GM18519 (cell line): ENCODE data around the gene REXO4.
"Not testable (repeated sequence)": the region's sequence is repeated elsewhere in the genome, so short reads cannot be mapped to it uniquely, and the experiment has no call there.

Experiments
- ATAC-seq: cut with Tn5 transposase; IDR thresholded peaks from one replicate; pipeline ENCODE4 v1.9.1; 2021; ENCODE audit warnings: mild to moderate bottlenecking, moderate library complexity; ENCODE audit not compliant: unreplicated experiment, low FRiP score

The REXO4 gene

DNA sequence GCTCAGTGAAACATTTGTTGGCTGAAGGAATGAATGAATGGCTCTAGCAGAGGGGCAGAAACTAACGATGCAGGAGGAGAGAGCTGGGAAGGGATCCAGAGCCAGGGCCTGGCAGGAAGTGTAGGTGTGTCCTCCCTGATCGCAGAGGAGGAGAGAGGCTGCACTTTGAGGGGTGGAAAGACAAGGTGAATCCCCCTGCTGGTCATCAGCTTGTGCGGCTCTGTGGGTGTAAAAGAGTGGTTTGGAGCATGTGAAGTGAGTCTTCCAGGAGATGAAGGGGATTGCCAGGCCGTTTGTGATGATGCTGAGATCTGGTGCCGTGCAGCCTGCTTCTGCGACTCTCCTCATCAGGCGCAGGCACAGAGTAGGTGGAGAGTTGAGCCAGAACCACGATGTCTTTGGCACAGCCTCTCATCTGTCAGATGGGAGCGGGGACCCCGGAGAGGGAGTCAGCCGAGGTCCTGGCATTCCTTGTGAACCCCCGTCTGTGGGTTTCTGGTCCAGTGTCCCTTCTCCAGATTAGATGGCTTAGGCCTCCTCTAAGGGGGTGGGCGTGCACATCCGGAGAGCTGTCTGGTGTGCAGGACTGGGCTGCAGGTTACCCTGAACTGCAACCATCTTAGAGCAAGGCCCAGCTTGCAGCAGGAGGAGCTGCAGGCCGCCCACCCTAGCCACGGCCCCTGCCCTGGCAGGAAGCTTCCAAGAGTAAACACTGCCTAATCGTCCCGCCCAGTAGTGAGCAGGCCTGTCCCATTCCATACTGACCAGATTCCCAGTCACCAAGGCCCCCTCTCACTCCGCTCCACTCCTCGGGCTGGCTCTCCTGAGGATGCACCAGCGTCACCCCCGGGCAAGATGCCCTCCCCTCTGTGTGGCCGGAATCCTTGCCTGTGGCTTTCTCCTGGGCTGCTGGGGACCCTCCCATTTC lies 4.1 kb upstream of the REXO4 start, which contains the start of gene ADAMTS13:
TSS of gene ADAMTS13 (plus strand) at position 753 of the 928 bp plus-strand sequence. CDS start at position 830, 77 bp downstream.
- no peak for ATAC-seq

DNA sequence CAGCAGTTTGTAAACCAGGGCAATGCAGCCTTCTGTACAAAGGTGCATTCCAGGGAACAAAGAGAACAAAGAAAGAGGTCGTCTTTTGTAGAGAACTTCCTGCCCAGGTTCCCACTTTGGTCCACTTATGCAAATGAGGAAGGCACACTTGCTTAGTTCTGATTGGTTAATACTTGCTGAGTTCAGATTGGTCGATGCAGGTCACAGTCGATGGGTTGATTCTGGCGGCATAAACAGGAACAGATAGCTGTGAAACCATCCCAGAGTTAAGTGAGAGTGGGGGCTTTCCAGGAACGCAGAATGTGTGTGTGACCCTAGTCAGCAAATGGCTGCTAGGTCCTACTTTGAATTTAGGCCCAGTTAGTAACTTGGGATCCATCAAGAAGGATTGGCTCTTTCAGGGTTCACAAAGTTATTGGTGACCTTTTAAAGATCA lies 2.6 kb upstream of the REXO4 start:
- no peak for ATAC-seq

DNA sequence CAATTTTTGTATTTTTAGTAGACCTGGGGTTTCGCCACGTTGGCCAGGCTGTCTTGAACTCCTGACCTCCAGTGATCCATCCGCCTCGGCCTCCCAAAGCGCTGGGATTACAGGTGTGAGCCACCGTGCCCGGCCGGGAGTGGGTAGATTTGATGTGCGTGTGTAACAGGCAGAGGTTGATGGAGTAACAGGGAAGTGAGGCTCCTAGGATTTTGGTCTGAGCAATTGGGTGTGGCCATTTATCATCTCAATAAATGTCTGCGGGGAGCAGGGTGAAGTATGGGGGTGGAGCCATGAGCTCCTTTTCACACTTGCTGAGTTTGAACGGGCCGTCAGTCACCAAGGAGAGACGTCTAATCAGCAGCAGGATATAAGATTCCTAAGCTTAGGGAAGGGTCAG lies 1.2 kb upstream of the REXO4 start:
- no peak for ATAC-seq

DNA sequence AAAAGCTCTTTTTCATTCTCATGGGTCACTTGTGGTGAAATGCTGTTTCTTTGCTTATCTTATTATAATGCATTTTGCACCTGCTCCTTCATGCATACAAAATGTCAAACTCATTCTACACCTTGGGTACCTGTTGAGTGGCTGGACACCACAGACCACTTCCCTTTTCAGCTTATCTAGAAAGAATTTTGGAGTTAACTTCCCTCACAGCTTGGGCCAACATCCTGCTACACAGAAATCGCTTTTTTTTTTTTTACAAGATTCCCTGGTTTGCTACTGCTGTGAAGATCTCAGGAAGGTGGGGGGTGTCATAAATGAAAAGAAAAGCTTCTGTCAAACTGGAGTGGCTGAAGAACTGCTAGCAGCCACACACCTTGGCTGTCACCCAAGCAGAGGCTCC lies 2.6 kb downstream of the REXO4 start:
- no peak for ATAC-seq

DNA sequence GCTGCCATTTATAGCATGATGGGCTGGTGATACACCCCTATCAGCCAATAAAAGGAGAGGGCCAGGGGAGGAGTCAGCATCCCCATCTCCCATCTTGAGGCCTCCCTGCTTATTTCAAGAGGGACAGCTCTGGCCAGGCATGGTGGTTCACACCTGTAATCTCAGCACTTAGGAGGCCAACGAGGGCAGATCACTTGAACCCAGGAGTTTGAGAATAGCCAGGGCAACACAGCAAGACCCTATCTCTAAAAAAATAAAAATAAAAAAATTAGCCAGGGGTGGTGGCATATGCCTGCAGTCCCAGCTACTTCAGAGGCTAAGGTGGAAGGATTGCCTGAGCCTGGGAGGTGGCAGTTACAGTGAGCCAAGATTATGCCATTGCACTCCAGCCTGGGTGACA lies 9.8 kb downstream of the REXO4 start:
- ATAC-seq = no peak

DNA sequence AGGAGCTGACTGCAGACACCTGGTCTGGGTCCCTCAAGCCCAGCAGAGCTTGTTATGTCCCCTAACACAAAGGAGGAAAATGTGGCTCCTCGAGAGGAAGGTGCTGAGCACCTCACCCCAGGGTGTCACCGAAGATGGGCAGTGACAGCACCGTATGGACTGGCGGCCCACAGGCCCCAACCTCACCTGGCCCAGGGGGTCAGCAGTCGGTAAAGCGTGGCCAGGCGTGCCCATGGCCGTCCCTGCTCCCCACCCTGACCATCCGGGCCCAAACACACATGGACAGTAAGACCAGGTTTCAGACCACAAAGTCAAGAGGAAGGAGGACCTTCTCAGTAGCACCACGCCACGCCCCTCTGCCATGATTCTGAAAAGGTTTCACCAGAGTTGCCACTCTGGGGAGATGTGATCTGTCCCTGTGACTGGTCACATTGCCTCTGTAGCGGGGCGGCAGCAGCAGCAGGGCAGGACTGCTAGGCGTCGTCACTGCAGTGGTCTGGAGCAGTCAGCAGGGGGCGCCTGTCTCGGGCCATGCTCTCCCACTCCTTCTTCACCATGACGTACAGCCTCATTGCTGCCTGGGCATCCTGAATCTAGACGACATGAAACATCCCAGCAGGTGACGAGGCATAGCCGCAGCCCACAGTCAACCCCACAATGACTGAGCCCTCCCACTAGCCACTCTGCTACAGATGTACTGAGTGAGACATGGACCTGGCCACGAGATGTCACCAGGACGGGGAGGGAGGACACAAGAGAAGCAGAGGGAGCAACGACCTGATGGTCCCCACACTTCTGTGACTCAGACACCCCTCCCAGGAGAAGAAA lies 11.1 kb downstream of the REXO4 start:
- no peak for ATAC-seq

DNA sequence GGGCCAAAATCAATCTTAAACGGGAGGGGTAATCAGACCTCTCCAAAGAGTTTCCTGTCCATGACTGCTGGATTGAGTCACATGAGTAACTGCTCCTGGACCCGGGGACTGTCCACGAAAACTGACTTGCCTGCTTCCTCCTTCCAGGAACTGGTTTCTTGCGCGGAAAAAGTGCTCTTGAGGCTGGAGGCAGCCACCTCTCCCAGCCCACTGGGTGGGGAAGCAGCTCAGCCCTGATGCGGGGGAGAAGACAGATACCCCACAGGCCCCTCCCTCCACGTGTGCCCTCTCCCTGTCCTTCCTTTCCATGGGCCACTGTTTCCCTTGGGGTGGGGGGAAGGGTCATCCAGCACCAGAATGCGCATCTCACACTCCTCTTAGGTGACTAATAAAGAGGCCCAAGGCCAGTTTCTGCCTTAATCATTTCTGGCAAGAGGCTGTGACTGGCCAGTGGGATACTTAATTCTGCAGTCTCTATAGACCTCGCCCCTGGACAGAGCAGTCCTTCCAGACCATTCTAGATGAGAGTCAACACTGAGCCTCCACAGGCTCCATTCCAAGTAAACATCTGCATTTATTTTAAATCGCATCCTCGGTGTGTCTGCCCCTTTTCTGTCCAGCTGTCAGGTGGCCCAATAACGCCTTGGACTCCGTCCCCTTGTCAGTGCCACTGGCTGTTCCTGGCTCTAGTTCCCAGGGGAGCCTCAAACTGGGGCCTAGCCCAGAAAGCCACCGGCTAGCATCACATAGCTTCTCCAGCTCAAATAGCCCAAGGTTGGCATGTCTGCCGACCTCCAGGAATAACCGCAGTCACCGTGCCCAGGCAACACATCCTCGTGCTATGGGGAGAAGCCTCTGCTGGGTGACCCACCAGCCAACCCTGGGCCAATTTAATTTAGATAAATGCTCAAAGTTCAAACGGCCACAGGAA lies 12.0 kb downstream of the REXO4 start:
- ATAC-seq = no peak

DNA sequence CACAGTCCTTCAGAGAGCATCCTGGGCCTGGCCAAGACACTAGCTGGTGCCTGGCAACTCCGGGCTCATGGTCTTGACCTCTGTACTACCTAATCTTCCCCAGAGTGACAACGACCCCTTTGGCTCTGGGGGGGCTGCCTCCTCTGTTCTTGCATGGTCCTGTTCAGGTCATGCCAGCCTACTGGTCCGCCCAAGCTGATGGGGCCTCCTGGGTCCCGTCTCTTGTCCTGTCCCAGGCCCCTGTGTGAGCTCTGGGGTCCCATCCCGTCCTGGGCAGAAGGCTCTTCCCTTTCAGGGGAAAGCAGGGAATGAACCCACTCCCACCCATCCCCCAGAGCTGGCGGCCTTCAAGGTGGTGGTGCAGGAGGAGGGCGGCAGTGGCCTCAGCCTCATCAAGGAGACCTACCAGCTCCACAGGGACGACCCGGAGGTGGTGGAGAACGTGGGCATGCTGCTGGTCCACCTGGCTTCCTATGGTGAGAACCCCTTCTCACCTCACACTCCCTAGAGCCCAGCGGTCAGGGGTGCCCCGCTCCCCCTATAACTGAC lies 13.3 kb downstream of the REXO4 start:
- no peak for ATAC-seq

DNA sequence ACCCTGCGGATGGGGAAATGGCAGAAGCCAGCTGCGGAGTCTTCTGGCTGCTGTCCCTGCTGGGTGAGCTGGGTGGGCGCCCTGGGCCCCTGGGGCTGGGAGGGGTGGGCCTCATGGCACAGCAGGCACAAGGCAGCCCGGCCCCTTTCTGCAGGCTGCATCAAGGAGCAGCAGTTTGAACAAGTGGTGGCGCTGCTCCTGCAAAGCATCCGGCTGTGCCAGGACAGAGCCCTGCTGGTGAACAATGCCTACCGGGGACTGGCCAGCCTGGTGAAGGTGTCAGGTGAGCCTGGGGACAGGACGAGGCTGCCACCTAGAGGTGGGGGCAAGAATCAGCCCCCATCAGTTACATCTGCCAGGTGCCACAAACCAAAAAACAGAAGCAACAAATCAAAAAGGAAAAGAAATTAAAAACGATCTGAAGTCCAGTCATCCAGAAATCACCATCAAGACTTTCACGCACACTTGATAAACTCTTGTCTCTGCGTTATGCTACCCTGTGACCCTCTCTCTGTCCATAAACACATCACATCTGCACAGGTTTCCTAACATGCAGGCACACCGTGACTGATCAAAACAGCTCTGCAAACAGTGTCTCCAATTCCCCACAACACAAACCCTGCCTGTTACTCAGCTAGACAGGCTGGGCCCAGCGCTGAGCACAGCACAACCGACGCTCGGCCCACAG lies 13.9 kb downstream of the REXO4 start:
- no peak for ATAC-seq

DNA sequence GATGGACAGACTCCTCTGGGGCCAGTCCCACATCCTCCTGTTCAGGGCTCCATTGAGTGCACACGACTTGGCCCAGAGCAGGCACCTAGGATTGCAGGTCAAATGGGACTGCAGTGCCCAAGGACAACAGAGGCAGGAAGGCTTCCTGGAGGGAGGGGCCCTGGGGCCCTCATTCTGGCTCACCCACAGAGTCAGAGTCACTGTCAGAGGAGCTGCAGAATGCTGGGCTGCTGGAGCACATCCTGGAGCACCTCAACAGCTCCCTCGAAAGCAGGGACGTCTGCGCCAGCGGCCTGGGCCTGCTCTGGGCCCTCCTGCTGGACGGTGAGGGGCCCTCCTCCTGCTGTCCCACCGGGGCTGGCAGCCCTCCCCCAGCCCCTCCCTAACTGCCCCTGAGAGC lies 15.1 kb downstream of the REXO4 start:
- no peak for ATAC-seq

DNA sequence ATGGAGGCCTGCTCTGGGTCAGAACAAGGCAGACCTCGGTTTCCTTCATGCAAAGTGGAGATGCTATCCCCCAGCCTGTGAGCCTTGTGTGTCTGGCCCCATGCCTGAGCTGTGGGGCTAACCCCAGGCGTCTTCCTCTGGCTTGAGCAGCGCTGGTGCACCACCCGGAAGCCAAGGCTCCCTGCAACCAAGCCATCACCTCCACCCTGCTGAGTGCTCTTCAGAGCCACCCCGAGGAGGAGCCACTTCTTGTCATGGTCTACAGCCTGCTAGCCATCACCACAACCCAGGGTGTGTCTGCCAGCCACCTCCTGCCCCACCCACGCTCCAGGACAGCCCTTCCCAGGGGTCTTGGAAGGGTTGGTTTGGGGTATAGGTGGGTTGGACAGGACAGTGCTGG lies 16.2 kb downstream of the REXO4 start:
- no peak for ATAC-seq

DNA sequence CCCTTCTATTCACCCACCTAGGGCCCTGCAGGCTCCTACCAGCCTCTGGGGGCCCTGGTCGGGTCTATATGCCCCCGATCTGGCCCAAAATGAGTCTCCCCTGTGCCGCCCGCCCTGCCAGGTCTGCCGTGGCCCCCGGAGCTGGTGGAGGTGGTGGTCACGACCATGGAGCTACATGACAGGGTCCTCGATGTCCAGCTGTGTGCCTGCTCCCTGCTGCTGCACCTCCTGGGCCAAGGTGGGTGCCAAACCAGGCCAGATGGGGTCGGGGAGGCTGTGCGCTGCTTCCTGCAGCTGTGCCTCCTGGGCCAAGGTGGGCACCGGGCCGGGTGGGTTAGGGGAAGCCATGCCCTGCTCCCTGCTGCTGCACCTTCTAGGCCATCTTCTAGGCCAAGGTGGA lies 17.5 kb downstream of the REXO4 start:
- no peak for ATAC-seq

DNA sequence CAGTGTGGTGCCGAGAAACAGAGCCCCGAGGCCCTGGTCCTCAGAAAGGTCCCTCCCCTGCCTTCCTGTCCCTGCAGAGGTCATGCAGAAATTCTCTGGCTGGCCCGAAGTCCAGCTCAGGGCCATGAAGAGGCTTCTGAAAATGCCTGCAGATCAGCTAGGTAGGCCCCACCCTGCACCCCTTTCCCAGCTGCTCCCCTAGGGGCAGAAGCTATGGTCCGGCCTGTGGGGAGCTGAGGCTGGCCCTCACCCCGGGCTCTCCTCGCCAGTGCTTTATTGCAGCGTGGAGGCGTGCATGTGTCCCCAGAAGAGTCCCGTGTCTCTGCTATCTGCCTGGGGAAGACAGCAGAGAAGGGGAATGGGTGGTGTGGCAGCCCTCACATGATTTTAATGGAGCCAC lies 19.9 kb downstream of the REXO4 start:
- no peak for ATAC-seq

DNA sequence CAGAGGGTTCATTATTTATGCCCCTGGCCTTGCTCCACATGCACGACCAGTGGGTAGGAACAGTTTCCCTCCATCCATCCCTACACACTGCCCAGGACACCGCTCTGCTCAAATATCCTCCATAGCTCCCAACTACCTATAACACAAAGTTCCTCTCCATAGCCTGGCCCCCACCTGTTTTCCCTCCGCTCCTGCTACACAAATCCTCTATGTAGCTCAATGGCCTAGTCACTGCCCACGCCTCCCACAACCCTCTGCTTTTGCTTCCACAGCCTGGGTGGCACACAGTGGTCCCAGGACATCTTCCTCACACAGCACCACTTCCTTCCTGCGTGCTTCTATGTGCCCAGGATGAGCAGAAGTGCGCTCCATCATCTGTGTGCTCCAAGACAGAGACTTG lies 20.4 kb downstream of the REXO4 start:
- ATAC-seq = no peak

DNA sequence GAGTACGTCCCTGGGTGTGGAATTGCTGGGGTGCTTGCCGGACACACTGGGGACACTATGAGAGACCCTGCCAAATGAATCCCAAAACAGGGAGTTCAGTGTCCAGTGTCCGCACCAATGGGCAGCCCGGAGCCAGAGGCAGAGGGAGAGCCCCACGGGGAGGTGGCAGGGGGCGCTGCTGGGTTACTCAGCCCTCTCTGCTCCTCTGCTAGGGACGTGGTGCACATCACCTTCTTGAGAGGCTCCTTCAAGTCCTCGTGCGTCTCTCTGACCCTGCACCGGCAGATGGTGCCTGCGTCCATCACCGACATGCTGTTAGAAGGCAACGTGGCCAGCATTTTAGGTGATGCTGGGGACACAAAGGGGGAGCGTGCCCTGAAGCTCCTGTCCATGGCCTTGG lies 20.9 kb downstream of the REXO4 start:
- ATAC-seq = no peak

DNA sequence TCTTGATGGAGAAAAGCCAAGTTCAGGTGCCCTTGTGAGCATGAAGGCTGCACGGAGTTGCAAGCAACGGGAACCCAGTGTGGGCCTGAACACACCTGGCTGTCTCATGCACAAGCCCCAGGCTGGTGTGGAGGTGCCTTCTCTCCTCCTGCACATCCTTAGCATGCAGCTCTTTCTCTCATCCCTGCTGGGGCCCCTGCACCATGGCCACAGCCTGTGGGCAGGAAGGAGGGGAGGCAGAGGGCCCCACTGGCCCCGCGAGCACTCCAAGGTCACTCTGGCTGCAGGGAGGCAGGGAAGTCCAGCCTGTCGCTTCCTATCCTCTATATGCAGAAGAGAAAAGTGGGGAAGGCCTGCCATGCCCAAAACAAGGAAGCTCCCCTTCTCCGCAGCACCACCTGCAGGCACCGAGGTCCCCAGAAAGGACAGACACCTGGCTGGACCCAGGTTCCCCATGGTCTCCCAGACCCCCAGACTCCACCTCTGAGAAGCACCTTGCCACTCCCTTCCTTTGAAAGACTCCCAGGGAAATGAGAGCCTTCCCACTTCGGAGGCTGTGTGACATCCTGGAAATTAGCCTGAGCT lies 23.0 kb downstream of the REXO4 start:
- ATAC-seq = no peak

DNA sequence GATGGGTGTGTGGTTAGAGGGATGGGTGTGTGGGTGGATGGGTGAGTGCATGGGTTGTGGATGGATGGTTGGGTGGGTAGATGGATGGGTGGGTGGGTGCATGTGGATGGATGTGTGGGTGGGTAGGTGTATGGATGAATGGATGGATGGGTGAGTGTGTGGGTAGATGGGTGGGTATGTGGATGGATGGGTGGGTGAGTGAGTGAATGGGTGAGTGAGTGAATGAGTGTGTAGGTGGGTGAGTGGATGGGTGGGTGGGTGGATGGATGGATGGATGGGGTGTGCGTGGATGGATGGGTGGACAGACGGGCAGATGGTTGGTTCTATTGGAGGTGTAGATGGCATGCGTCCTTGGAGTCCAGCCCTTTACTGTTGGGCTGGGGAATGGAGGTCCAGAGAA lies 24.4 kb downstream of the REXO4 start:
- ATAC-seq = no peak

DNA sequence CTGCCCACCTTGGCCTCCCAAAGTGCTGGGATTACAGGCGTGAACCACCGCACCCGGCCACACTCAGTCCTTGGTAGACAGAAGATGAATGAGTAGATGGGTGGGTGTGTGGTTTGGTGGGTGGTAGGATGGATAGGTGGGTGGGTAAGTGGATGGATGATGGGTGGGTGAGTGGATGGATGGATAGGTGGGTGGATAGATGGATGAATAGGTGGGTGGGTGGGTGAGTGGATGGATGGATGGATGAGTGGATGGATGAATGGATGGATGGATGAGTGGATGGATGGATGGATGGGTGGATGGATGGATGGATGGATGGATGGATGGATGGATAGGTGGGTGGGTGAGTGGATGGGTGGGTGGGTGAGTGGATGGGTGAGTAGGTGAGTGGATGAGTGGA lies 25.5 kb downstream of the REXO4 start:
- not testable (repeated sequence) for ATAC-seq

DNA sequence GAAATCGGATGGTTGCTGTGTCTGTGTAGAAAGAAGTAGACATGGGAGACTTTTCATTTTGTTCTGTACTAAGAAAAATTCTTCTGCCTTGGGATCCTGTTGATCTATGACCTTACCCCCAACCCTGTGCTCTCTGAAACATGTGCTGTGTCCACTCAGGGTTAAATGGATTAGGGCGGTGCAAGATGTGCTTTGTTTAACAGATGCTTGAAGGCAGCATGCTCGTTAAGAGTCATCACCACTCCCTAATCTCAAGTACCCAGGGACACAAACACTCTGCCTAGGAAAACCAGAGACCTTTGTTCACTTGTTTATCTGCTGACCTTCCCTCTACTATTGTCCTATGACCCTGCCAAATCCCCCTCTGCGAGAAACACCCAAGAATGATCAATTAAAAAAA lies 26.4 kb downstream of the REXO4 start:
- ATAC-seq = not testable (repeated sequence)
